CD4-positive, alpha-beta T cell treated with Interleukin-17A for 4 hours (primary cell): ENCODE measurements around the gene AK1.

Experiments used
- DNase-seq: peaks from one replicate; pipeline ENCODE4 v3.0.0-alpha.2; 2020; ENCODE audit warnings: mixed read lengths

Gene AK1

GRCh38 chr9:127907867-127908659 lies 30.6 kb upstream of the AK1 start:
- no peak for DNase-seq

- peak; percentile 82 for DNase-seq
Measured at GRCh38 chr9:127905788-127906191, 28.3 kb upstream of the AK1 start.

GRCh38 chr9:127905004-127905728 lies 27.7 kb upstream of the AK1 start:
- peak; percentile 81 for DNase-seq

DNA sequence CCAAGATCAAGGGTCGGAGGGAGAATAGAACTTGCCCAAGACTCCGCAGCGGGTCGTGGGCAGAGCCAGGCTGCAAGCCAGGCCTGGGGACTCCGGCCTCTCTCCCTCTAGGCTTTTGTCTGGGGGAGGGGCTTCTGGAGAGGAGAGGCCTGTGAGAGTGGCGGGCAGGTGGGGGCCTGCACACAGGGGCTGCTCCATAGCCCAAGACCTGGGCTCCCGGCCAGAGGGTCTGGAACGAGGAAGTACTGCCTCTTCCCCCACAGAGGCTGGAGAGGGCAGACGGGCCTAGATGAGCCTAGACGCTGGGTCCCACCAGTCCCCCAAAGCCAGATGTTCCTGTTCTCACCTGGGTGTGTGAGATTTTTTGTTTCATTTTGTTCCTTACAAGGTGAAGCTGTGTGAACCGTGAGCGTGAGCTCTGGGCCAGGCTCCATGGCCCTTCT lies 27.1 kb upstream of the AK1 start:
- peak; percentile 25 for DNase-seq

GRCh38 chr9:127903557-127904475 lies 26.3 kb upstream of the AK1 start:
- peak; percentile 83 for DNase-seq

- peak; percentile 79 for DNase-seq
Measured at GRCh38 chr9:127899128-127899943, 21.9 kb upstream of the AK1 start, which contains the start of gene ST6GALNAC6. Gene ST6GALNAC6, minus strand, starts transcription at chr9:127899603. Its CDS starts 1,622 bp downstream, at chr9:127897981.

GRCh38 chr9:127898433-127899127 lies 21.1 kb upstream of the AK1 start:
- peak; percentile 24 for DNase-seq

DNA sequence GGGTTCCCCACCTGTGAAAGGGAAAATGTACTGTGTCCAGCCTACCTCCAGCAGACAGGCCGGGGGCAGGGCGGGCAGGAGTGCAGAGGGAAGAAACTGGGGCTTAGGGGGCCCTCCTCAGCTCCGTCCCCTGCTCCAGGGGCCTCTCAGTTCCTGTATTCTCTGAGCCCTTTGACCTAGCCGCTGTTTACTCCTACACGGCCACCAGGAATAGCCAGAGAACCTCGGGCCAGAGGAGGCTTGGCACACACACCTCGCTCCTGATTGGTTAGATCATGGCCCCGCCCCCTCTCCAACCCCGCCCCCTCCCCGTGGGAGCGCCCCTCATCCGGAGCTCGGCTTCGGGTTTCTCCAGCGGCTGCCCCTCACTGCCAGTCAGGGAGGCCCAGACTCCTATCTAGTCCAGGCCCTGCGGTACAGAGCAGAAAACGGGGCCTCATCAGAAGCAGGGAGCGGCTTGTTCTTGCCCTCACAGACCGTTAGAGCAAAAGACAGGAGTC lies 19.8 kb upstream of the AK1 start:
- DNase-seq = peak; percentile 58

- no peak for DNase-seq
Measured at GRCh38 chr9:127896395-127897192, 19.1 kb upstream of the AK1 start.

DNA sequence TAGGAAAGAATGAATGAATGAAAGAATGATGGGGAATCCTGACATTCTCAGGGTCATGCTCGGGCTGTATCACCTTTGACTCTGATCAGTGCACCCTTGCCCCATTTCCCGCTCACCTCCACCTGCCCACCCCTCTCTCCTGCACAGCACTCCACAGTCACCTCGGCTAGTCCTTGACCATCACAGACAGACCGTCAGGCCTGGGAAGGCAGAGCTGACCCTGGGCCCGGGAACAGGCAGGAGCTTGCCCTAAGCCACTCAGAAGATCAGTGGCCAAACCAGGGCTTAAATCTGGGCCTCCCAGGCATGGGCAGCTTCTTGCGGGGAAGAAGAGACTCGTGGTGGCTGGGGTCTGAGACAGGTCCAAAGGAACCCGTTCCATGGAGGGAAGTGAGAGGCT lies 18.3 kb upstream of the AK1 start:
- DNase-seq = no peak

DNA sequence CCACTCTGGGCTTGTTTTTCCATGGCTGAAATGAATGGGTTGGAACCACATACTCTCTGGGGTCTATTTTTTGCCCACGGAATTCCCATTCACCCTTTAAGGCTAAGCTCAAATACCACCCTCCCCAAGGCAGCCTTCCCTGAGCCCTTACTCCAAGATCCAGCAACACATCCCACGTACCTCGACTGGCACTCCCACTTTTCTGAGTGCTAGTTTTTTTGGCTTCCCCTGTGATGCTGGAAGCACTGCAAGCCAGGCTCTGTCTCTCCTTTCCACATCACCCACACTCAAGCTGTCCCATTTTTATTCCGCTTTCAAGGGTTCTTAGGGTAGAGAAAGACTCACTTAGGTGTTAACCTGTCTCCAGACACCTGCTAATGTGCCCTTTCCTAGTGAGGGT lies 15.9 kb upstream of the AK1 start:
- DNase-seq = no peak

DNA sequence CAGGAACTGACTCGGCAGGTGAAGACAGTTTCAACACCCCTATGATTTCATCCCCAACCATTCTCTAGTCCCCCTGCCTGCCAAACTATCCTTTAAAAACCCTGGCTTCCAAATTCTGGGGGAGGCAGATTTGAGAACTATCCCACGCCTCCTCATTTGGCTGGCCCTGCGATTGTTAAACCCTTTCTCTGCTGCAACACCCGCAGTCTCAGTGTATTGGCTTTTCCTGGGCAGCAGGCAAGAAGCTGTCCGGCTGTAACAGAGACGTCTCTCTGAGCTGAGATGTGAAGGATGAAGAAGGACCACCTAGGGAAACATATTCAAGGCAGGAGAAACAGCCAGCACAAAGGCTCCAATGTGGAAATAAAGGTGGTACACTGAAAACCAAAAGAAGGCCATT lies 15.4 kb upstream of the AK1 start:
- DNase-seq = no peak

DNA sequence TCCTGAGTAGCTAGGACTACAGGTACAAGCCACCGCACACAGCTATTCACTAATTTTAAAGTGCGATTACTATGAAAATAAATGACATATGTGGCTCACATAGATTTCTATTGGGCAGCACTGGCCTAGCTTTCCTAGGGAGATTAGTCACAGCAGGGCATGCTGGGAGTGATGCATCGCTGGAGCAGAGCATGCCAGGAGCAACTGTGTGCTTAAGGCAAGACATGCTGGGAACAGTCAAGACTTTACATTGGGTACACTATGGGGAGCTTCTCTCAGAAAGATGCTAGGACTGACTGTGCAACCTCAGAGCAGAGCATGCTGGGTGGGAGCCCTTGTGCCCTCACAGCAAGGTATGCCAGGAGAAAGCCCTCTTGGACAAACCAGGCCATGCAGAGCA lies 12.6 kb upstream of the AK1 start:
- no peak for DNase-seq

DNA sequence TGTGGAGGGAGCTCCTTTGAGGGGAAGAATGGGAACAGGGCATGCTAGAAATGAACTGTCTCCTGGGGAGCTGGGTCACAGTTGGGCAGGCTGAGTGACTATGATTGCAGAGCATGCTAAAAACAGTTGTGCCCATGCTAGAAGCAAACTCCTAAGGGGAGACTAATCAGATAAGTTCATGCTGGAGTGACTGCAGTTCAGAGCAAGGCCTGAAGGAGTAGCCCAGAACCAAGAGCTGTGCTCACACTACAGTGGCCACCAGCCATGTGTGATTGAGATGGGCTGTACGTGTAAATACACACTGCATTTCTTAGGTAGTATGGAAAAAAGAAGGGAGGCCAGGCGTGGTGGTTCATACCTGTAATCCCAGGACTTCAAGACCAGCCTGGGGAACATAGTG lies 10.3 kb upstream of the AK1 start:
- DNase-seq = no peak

DNA sequence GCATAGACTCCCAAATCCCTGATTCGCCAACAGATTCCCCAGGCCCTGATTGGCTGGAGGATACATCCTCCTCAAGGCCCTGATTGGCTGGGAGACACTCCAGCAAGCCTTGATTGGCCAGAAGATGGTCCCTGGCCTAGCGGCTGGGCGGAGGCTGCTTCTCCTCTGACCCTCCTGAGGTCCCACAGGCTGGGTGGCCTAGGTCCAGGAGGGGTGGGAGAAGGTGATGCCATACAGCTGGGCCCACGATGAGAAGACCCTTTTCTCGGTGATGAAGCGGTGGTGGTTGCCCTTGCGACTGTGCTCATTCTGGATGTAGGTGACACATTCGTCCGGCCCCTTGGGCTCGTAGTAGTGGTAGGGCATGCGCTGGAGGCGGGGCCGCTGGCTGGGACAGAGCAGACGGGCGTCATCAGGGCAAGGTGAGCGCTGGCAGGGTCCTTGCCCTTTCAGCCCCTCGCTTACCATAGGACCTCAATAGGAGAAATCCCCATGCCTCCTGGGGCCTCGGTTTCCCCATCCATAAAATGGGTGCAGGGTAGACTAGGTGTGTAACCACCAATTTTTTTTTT lies 9.0 kb upstream of the AK1 start:
- no peak for DNase-seq

DNA sequence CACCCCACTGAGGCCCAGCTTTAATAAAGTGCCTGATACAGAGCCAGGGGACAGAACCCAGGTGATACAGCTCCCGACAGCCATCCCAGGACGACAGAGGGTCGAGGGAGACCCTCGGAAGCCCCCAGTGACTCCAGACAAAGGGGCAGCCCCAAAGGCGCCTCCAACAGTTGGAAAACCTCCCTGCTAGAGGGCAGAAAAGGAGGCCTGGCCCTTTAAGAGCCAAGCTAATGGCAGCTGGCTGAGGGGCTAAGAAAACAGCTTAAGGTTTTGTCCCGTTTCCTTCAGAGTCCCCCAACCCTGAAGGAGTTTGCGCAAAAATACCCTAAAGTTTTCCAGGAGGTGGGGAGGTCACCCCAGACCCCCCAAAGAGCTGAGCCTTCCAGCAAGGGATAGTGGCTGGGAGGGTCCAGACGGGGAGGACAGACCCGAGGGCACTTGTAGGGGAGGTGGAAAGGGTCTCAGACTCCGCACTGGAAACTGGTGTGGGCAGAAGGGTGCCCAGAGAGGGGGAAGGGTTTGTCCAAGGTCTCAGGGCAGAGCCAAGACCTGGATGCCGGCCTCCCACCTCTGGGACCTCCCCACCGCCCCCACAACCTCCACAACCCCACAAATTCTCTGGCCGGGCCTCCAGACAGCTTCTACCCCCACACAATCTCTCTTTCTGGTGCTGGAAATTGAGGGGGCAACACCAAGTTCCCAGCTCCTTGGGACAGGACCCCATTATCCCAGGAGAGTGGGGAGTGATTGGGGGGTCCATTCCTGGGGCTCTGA lies 8.2 kb upstream of the AK1 start:
- DNase-seq = no peak

DNA sequence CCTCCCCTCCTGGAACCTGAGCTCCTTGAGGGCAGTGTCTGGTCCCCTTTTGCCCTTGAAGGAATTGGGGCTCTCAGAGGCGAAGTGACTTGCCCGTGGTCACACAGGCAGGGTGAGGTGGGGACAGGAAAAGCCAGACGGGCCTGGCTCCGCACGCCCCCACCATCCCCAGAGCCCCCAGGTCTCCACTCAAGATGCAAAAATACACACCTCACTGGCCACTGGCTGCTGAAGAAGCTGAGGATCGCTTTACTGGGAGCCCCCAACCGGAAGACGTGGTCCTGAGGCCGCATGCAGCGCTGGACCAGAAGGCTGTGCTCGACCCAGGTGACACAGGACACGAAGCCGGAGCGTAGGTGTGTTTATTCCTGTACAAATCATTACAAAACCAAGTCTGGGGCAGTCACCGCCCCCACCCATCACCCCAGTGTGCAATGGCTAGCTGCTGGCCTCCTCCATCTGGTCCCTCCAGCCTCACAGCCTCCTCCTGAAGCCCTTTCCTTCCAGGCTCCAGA lies 7.6 kb upstream of the AK1 start:
- DNase-seq = no peak

DNA sequence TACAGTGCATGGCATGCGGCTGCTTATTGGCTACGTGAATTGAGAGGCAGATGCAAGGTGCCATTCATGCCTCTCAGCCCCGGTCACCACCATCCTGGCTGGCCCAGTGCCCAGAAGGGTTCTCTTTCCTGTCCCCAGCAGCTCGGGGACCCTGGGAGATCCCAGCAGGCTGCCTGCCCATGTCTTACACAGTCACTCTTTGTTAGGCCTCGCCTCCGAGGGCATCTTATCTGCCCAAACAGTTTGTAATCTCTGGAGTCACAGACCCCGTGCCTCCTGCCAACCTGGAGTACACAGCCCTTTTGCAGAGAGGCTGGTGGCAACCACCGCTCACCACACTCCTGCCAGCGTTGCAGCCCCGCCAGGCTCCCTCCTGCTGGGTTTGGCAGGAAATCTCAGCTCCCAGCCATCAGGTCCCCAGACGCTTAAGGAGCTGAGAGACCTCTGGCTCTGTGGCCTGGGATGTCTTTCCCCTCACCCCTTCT lies 7.0 kb upstream of the AK1 start:
- no peak for DNase-seq

DNA sequence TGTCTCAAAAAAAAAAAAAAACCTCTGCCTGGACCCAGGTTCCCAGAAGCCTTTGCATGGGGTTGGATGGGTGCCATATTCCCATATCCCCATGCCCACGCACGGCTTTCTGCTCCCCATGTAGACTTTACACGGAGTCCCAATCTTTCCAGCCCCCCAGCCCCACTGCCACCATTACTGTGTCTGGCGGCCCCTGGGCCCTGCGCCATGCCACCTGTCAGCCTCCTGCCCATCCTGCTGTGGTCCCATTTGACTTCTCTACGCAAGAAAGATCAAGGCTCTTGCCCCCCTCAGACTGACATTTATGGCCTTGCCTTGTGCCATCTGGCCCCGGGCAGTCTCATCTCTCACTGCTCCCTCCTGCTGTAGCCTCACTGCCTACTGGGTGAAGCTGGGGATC lies 6.5 kb upstream of the AK1 start:
- no peak for DNase-seq
